Mesothelial cell of epicardium (in vitro differentiated cells): ENCODE data around the gene AP2A1. TPM values are rescaled to one million over a fixed set of nuclear protein-coding genes. Genes with fewer than 3 reads are reported as not detected.

Source experiments
- DNase-seq, 2 experiments: peaks; one replicate each; pipeline ENCODE4 v3.0.0; 2021; ENCODE audit warnings: low spot score in 2 of 2; ENCODE audit not compliant: unreplicated experiment in 2 of 2
- H3K27ac Mint-ChIP-seq: 2 replicates; pipeline ENCODE4 v1.8.0; 2021; ENCODE audit warnings: mixed read lengths
- H3K27me3 Mint-ChIP-seq: 2 replicates; pipeline ENCODE4 v1.8.0; 2021; ENCODE audit warnings: low read depth, mixed read lengths
- H3K36me3 Mint-ChIP-seq: 2 replicates; pipeline ENCODE4 v1.8.0; 2021; ENCODE audit warnings: mixed read lengths
- H3K4me1 Mint-ChIP-seq: 2 replicates; pipeline ENCODE4 v1.8.0; 2021; ENCODE audit warnings: mixed read lengths
- H3K4me3 Mint-ChIP-seq: 2 replicates; pipeline ENCODE4 v1.8.0; 2021; ENCODE audit warnings: mild to moderate bottlenecking, moderate library complexity, mixed read lengths
- H3K9me3 Mint-ChIP-seq: 2 replicates; pipeline ENCODE4 v1.8.0; 2021; ENCODE audit warnings: mixed read lengths
- CTCF ChIP-seq: fragments of 200-600 bp; sonication (generic); IDR thresholded peaks from one replicate; pipeline ENCODE4 v1.5.0; 2021; ENCODE audit warnings: antibody characterized with exemption; ENCODE audit not compliant: unreplicated experiment
- total RNA-seq: library from RNA; stranded (reverse); gene quantifications from 3 replicates; pipeline ENCODE4 v1.2.1, GENCODE V29; 2021

AP2A1 gene
- total RNA-seq, 1 donor from 2014 or later: 85.2 TPM

- no peak overlapping the region for H3K27ac Mint-ChIP-seq
- H3K27me3 Mint-ChIP-seq: no peaks in the 10 kb centered on the region
- H3K4me1 Mint-ChIP-seq: peaks cover 4% of the 10 kb centered on the region
- H3K4me3 Mint-ChIP-seq: no peak overlapping the region
- no peaks in the 10 kb centered on the region for H3K9me3 Mint-ChIP-seq
- TF ChIP-seq CTCF: no peak
- no peak for DNase-seq
- peaks cover 39% of the 10 kb centered on the region for H3K36me3 Mint-ChIP-seq
Observed at GRCh38 chr19:49801401-49801888, 34.6 kb downstream of the AP2A1 start.

- no peaks in the 10 kb centered on the region for H3K9me3 Mint-ChIP-seq
- DNase-seq: peak; percentile 73 to 79
- H3K4me3 Mint-ChIP-seq: peak overlapping the region; percentile 60
- no peaks in the 10 kb centered on the region for H3K27me3 Mint-ChIP-seq
- H3K27ac Mint-ChIP-seq: peak overlapping the region; percentile 49
- peaks cover 4% of the 10 kb centered on the region for H3K4me1 Mint-ChIP-seq
- no peak for TF ChIP-seq CTCF
- peaks cover 35% of the 10 kb centered on the region for H3K36me3 Mint-ChIP-seq
Observed at GRCh38 chr19:49801966-49802661, 35.3 kb downstream of the AP2A1 start.

GRCh38 chr19:49802836-49803528, 36.2 kb downstream of the AP2A1 start:
- Mint-ChIP-seq H3K27ac (no peak overlapping the region), H3K4me3 (no peak overlapping the region), H3K27me3 (no peaks in the 10 kb centered on the region), H3K36me3 (peaks cover 32% of the 10 kb centered on the region), H3K9me3 (no peaks in the 10 kb centered on the region), H3K4me1 (peaks cover 4% of the 10 kb centered on the region)
- no peak for TF ChIP-seq CTCF
- no peak for DNase-seq

- no peaks in the 10 kb centered on the region for H3K9me3 Mint-ChIP-seq
- no peak overlapping the region for H3K4me3 Mint-ChIP-seq
- H3K27me3 Mint-ChIP-seq: no peaks in the 10 kb centered on the region
- no peak overlapping the region for H3K27ac Mint-ChIP-seq
- no peak for TF ChIP-seq CTCF
- no peak for DNase-seq
- H3K4me1 Mint-ChIP-seq: peaks cover 4% of the 10 kb centered on the region
- H3K36me3 Mint-ChIP-seq: peaks cover 31% of the 10 kb centered on the region
Observed at GRCh38 chr19:49803529-49803856, 36.7 kb downstream of the AP2A1 start.

GRCh38 chr19:49805822-49806619, 39.2 kb downstream of the AP2A1 start:
- DNase-seq: no peak
- Mint-ChIP-seq H3K9me3 (no peaks in the 10 kb centered on the region), H3K36me3 (peaks cover 19% of the 10 kb centered on the region), H3K27ac (peak overlapping the region; percentile 28), H3K27me3 (no peaks in the 10 kb centered on the region), H3K4me3 (no peak overlapping the region), H3K4me1 (peaks cover 14% of the 10 kb centered on the region)
- TF ChIP-seq CTCF: no peak
